HL-60/S4 treated with retinoic acid at 250 ng/mL for 4 days and 3 days (cell line): ENCODE results near the gene PDCD1LG2.

Experiments
- in situ Hi-C: fragments of 300-500 bp; cut with MboI; formaldehyde crosslinking; loops from 2 replicates; pipeline ENCODE4 v1.7.0; 2022; ENCODE audit warnings: low sequenced_read_pairs

The PDCD1LG2 gene

GRCh38 chr9:5529683-5530221, 19.4 kb downstream of the PDCD1LG2 start:
- in situ Hi-C loops, result no loop called here

- in situ Hi-C loops, result no loop called here
Measured at GRCh38 chr9:5531101-5531882, 21.0 kb downstream of the PDCD1LG2 start.

DNA sequence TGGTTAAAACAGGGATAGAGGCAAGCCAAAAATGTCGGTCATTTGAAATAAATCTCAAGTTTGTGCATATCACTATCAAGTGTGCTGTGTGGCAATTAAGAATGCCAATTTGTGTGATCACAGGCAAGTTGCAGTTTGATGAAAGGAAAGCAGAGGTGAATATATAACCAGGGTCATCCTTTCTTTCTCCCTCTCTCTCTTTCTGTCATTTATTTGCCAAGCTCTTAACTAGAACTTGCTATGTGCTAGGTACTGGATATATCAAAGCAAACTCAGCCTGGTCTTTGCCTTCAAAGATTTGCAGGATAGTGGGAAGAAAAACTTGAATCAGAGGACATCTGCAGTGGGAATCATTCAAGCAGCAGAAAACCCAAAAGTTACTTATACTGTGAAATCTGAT, 22.0 kb downstream of the PDCD1LG2 start:
- in situ Hi-C loops, result no loop called here

DNA sequence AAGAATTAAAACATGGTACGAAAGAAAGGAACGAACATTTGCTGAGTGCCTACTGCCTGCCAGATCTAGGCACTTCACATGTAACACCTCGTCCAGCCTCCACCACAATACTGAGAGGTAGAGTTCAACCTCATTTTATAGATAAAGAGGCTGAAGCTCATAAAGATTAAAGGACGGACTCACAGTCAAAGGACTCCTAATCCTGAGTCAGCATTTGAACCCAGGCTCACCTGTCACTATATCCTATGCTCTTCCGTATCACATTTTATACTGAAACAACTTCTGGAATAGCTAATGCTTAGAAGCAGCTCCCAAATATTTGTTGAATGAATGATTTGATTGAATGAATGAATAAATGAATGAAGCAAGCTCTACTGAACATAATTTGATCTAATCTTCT, 22.5 kb downstream of the PDCD1LG2 start:
- in situ Hi-C loops, result no loop called here

- in situ Hi-C loops, result no loop called here
Measured at GRCh38 chr9:5536684-5537083, 26.4 kb downstream of the PDCD1LG2 start.

- in situ Hi-C loops, result no loop called here
Measured at GRCh38 chr9:5543875-5544702, 33.8 kb downstream of the PDCD1LG2 start.

GRCh38 chr9:5549658-5550650, 39.6 kb downstream of the PDCD1LG2 start:
- in situ Hi-C loops, result no loop called here

DNA sequence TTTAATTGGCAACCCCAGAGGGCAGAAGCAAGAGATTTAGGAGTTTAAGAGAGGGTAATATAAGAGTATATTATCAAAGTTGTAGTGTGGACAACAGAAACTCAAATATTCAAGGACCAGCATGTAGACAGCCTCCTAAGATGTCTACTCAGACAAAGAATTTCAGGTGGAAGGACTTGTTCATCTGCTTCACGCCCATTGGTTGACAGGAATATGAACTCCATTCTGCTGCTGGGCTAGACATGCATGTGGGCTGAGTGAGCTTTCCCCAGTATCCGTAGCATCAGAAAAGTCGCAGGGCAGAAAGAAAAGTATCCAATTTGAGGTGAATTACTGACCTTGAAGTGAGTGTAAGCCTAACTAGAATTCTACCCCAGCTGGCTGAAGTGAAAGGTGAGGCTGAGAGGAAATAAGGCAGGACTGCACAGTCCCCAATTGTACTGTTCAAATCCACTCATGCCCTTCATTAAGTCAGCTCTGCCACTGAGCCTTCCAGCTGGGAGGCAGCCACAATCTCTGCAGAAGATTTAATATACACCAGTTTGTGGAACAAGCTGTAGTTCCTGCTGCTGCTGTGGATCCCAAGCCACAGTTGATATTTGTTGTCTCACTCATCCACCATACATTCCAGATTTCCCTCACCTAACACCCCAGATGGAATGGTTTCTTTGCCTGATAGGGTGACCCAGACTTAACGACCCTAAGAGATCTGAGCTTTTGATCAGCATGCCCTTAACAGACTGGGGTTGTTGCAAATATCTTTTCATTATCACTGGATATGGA, 41.2 kb downstream of the PDCD1LG2 start:
- in situ Hi-C loops, result no loop called here

DNA sequence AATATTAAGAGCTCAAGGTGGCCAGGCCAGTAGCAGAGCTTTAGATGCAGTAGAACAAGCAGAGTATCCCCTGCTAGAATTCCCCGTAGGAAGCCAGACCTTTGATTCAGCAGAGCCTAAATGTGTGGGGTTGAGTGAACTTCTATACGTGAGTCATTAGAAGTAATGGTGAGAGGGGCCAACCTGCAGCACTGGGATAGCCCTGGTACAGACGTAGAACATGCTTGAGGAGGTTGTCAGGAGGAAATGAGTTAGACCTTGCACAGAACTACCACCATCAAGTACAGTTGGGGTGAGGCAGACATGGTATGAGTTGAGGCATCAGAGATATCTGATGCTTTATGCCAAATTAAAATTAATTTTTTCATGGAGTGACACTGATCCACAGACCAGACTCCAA, 42.0 kb downstream of the PDCD1LG2 start:
- in situ Hi-C loops, result no loop called here

DNA sequence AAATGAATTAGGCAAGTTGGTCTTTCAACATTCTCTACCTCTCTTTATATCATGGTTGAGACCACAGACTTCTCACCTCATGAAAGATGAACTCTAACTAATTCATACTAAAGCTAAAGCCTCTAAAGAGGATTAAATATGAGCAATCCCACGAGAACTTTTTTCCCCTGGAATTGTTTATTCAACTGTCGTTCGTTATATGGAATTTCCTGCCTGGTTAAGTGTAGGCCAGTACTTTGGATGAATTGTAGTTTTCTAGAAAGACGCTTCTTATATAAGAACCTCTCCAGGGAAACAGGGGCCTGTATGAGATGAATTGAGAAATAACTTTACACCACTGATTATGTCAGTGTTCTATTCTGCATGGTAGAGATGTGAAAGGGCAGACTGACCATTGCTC, 42.9 kb downstream of the PDCD1LG2 start:
- in situ Hi-C loops, result no loop called here

- in situ Hi-C loops, result no loop called here
Measured at GRCh38 chr9:5554254-5554653, 43.9 kb downstream of the PDCD1LG2 start.

DNA sequence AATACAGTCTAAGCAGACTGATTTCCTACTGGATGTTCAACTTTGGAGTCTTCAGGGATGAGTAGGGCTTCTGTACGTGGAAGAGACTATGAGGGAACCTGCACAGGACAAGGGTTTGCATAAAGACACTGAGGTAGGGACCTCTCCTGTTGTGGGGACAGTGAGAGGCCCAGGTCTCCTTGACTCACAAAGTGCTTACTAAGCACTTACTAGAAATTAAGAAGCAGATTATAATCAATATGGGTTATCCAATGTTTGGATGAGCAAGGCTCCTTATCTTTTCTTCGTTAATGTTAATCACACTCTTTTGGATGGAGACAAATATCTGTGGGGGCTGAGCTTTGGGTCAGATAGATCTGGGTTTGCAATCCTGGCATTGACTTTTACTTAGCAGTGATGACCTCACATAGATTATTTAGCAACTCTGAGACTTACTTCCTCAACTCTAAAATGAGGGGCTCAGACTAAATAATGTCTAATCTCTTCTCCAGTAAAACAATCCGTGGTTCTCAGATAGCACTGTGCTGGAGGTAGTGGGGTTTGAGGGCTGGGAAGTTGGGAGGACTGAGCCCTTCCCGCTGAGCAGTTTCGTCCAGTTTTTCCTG, 45.9 kb downstream of the PDCD1LG2 start:
- in situ Hi-C loops, result no loop called here

DNA sequence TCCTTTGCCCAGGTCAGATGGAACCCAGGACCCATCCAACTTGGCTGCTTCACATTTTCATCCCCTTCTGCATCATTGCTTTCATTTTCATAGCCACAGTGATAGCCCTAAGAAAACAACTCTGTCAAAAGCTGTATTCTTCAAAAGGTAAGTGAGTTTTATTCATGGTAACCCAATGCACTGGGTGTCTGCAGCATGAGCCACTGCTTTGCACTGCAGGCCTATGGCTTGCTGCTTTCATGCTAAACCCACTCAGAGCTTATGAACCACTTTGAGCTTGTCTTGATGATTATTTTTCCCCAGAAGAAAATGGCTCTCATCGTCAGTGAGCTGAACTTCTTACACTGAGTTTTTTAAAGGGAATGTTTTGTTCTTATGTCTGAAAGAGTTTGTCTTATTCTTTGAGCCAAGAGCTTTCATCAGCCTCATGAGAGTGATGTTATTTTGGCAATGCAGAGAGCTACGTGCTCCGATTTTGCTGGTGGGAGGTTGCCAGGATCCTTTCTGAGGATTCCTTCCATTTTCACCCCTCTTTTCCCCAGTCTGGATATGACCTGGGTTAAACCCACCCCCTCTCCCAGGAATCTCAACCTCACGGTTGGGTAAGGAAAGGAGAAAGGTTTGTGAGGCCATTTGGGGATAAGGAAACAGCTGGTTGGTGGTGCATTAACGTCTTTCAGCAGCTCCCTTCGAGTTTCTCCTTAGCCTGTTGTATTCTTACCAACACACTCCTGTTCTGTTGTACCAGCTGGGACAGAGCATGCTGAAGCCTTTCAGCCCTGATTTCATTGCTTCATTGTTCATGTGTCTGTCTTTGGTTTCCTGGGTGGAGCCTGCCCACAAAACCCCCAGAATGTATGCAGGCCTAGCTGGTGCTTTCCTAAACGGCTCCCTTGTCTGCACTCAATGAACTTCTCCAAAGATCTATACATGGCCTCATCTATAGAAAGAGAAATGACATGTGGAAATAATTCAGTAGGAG, 47.6 kb downstream of the PDCD1LG2 start:
- in situ Hi-C loops, result no loop called here

DNA sequence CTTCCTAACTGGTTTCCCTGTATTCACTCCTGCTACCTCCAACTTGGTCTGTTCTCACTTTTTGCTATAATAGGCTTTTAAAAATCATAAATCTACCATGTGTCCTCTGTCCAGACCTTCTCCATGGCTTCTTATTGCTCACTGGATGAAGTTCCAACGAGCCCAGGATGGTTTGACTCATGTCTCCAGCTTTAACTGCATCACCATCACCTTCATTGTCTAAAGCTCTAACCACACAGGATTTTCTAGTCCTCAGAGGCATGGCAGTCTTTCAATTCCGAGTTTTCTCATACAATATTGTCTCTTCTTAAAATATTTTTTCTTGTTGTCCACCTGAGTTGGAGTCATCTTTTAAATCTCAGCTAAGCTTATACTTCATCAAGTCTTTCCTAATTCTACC, 49.3 kb downstream of the PDCD1LG2 start:
- in situ Hi-C loops, result no loop called here

- in situ Hi-C loops, result no loop called here
Measured at GRCh38 chr9:5560443-5561100, 50.2 kb downstream of the PDCD1LG2 start.

DNA sequence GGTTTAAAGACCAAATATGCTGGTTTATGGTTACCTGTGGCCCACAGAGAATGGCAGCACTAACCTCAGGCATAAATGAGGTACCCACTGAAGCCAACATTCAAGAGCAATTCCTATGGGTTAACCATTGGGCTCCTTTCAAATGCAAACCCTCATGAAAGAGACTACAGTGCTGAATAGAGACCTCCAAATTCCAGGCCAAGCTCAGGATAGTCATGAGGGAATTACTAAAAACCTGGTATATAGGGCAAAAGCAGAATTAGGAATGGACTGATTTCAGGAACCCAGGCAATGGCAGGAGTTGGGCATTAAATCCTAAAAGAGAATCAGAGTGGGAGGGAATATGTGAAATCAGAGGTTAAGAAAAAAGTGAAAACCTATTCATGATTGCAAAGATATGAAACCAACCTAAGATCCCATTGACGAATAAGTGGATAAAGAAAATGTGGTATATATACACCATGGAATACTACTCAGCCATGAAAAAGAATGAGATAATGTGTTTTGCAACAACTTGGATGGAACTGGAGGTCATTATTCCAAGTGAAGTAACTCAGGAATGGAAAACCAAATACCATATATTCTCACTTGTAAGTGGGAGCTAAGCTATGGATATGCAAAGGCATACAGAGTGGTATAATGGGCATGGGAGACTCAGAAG, 51.6 kb downstream of the PDCD1LG2 start:
- in situ Hi-C loops, result no loop called here

DNA sequence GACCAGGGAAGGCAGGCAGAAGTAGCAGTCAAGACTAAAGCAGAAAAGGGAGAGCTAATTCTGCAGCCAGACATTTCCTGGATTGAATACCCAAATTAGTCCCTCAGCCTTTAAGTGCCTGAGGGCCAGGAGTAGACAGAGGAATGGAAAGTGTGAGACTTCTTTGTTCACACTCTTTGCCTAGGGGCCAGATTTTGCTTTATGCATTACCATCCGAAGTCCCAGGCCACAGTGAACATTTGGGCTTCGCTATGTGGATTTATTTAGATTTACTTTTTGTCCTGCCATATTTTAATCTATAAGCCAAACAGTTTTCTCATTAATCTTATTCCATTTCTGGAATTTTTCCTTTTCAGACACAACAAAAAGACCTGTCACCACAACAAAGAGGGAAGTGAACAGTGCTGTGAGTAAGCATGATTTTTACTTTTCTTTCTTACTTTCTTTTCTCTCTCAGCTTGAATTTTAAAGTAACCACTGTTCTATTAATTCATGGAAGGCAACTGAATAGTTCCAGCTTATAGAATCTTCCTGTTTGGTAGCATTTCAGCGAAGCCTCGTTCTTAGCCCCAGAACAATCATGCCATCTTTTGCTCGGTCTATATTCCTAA, 52.6 kb downstream of the PDCD1LG2 start:
- in situ Hi-C loops, result no loop called here
